ENCODE measurements around the gene SPSB1.

The SPSB1 gene

DNA sequence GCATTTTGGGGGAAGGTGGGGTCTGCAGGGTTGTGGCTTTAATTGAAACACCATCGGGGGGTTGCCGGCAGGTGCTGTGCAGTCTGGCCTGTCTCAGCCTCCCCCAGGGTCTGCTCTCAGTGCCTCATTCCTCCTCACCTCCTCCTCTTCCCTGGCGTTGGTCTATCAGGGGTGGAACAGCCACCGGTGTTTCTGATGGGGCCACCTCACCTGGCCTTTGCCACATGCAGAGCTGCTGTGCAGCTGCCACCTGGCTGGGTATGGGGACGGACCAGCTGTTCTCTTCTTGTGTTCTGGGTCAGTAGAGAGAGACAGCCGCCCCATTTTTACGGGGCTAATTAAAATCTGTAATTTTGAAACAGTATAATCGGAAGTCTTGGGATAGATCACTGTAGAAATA, 53.9 kb downstream of the SPSB1 start:
- DNase-seq: no peak

DNA sequence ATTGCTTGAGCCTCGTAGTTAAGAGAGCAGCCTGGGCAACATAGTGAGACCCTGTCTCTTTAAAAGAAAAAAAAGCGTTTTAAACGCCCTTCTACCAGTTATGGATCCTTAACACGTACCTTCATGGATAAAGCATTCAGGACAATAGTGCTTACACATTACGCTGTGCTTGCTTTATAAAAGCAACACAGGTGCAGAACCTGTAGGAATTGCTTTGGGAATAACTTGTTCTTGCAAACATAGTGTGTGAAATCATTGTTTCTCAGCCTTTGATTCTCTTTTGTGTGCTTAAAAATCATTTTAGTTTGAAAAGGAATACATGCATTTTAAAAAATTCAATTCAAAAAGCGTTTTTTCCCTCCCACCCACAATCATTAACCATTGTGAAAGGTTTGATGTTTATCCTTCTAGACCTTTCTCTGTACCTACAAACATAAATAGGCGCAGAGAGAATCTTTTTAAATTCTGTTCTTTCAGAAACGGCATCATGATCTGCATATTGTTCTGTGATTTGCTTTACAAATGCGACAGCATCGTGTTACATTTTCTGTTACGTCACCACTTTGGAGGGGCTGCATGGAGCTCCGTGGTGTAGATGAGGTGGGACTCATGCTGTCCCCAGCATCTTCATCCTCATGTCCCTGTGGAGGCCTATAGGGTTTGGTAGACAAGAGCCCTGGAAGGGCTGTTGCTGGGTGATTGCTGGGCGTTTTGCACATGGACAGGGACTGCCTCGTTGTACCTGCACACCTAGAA, 54.6 kb downstream of the SPSB1 start:
- DNase-seq: no peak

DNA sequence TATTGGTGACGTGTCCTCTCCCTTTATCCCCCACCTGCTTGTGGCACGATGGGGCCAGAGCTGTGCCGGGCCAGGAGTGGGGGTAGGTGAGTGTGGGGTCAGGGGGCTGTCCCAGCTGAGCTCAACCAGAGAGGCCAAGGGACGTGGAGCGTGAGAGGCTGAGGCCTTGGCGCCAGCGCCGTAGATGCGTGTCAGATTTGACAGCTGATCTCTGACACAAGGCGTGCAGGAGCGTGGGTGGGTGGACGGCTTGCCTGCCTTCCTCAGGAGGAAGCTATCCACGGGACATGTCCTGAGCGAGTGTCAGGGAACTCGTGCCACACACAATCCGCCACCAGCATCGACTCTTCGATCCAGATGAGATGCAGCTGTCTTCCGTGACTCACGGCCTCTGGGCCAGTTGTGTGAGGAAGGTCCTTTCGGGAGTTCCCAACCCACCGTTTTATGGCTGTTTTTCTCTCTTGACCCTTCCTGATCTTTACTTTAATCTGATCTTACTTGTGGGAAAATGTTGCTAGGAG, 56.7 kb downstream of the SPSB1 start:
- DNase-seq: no peak

DNA sequence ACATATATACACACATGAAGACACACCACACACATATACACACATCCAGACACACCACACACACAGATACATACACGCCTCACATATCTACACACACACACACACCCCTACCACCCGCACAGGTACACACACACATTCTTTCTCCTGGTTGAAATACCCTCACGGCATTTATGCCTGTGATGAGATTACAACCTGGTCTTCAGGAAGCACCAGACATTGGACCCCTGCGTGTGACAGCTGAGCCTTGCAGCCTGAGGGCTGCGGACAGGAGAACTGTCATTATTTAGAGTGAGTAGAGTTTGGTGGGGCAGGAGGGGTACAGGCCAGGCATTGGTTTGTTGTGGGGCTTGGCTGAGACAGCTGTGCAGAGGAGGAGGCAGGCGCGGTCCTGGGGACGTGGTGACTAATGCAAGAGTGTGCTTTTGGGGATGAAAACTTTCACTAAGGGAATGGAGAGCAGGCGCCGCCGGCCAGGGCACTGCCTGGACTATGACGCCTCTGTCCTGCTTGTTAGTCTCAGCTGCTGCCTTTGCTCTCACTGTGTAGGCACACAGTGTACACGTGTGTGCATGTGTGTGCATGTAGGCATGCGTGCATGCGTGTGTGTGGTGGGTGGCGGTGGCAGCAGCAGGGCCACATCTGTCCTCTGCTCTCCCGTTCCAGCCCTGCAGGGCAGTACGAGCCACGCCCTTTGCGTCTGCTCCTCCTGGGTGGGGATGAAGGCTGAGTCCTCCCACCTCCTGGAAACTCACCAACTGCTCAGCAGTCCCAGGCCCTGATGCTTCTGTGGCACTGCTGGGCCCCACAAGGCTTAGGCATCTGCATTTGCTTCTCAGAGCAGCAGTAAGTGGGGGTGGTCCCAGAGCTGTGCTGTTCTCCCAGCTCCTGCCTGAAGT, 57.6 kb downstream of the SPSB1 start:
- DNase-seq: no peak

- no peak for DNase-seq
Measured at GRCh38 chr1:9350960-9351359, 58.3 kb downstream of the SPSB1 start.

GRCh38 chr1:9351654-9352271, 59.1 kb downstream of the SPSB1 start:
- DNase-seq: no peak

DNA sequence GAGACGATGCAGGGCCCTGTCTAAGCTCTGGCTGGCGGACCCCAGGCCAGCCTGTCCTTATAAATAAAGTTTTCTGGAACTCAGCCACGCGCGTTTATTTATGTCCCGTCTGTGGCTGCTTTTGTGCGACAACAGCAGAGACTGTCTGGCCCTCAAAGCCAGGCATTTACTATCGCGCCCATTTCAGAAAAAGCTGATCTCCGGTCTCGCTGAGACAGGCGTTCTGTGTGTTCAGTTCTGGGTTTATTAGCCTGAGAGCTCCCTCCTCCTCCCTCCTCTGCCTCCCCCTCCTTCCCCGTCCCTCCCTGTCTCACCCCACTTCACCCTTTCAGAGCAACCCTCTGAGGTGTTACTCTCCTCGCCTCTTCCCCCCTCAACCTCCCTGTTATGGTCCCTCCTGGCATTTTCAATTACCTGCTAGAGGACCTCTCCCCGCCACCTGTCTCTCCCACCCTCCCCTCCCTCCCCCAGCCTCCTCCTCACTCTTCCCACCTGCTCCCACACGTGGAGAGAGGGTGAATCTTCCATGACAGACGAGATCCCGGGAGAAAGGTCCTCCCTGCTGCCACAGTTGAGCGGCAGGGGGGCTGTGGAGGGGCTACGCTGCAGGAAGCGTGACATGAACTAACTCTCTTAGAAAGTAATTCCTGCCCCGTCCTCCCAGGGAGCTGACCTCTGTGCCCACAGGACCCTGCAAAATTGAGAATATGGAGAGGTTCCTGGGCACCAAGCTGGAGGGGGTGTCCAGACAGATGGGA, 59.9 kb downstream of the SPSB1 start:
- DNase-seq: no peak

DNA sequence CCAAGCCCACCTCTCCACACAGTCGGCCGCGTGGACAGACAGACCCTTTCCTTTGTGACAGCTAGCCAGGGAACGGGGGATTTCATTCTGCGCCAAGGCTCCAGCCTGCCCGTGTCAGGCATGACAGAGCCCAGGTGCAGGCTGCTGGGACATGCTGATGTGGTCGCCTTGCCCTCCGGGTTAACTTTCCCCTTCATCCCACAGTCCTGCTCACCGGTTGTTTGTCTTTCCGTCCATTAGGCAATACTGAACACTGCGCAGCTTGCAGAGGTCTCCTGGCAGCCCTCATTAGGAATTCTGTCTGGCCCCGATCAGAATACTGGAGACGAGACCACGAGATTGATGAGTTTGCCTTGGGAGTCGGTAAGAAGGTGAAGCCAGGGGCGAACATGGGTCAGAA, 62.8 kb downstream of the SPSB1 start:
- no peak for DNase-seq

DNA sequence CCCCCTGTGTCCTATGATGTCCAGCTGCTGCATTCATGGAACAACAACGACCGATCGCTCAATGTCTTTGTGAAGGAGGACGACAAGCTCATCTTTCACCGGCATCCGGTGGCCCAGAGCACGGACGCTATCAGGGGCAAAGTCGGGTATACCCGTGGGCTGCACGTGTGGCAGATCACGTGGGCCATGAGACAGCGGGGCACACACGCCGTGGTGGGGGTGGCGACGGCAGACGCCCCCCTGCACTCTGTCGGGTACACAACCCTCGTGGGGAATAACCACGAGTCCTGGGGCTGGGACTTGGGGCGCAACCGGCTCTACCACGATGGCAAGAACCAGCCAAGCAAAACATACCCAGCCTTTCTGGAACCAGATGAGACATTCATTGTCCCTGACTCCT, 63.3 kb downstream of the SPSB1 start:
- DNase-seq: no peak

GRCh38 chr1:9356829-9357466, 64.3 kb downstream of the SPSB1 start:
- DNase-seq: no peak

DNA sequence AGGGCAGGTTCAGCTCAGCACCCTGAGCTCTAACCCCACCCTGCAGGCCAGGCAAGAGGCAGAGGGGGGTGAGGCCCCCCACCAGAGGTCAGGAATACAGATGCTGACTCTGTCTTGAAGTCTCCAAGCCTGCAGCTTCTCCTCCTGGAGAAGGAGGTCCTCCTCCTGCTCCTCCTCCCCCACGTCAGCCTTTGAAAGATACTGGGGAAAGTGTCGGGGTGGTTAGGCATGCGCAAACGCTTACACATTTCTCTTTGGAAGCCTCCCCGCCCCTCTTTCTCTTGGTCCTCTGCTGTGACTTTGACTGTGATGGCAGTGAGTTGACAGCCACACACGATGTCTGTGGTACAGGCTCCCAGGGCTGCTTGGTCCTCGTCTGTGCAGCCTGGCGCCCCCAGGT, 65.3 kb downstream of the SPSB1 start:
- DNase-seq: no peak

GRCh38 chr1:9360371-9361064, 67.8 kb downstream of the SPSB1 start:
- no peak for DNase-seq

DNA sequence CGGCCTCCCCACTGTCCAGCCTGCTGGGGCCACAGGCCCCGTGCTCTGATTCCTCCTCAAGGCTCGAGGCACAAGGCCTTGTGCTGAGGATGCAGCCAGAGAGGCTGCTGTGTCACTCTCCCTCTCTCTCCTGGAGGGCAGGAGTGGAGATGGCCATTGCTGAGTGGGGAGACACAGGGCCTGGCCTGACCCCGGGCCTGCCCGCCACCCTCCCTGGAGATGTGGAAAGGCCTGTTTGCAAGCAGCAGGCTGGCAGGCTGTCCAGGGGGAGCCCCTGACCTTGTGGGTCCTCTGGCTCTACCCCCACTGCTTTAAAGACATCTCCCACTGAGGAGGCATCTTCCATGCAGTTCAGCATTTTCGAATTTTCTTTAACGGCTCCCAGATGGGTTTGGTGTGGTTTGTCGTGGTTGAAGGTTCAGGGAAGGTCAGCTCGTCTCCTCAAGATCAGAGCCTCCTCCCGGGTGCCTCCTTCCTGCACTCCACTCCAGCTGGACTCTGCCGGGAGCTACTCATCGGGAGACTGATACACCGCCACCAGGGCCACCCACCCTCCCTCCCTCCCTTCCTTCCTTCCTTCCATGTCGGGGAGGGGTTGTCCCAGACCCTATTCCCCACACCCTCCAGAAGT, 69.1 kb downstream of the SPSB1 start:
- DNase-seq: no peak

DNA sequence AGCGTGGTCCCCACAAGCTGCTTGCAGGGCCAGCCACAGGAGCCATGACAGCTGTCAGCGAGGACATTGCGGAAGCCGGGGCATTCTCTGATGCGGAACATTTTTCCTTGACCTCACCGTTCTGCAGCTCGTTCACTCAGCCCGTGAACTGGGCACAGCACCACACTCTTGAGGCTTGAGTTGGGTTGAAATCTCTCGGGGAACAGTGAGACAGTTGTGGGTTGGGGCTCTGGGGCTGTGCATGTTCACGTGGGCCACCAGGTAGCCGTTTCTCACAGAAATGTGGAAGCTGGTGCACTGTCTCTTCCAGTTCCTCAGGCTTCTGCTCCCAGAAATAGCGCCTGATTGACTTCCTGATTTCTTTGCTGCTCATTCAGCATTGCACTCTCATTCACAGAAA, 69.8 kb downstream of the SPSB1 start:
- DNase-seq: no peak

DNA sequence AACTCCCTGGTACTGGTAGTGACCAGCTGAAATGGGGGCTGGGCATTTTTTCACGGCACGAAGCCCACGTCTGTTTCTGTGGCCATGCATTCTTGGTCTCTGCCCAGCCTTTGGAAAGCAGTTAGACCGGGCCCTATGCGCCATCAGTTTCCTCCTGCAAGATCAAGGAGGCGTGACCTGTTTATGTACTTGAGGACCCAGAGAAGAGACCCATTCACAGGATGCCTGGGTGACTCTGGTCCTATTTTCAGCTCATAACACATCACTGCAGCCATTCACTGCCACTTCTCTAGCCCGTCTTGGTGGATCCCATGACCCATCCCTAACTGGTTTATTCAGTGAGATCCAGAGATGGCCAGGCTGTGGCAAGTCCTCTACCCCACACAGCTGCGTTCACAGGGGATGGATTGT, 70.4 kb downstream of the SPSB1 start:
- DNase-seq: no peak

DNA sequence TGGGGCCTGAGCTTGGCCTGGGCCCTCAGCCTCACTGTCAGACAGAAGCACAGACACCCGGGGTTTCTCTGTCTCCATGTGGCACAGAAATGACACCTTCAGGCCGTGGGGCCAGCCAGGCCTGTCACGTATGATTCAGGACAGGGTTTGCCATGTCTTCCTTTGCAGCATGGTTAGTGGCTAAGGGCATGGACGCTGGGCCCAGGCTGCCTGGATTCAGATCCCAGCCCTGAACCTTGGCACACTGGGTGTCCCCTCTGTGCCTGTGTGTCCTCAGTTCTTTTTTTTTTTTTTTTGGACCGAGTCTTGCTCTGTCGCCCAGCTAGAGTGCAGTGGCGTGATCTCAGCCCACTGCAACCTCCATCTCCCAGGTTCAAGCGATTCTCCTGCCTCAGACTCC, 73.6 kb downstream of the SPSB1 start:
- no peak for DNase-seq

- no peak for DNase-seq
Measured at GRCh38 chr1:9366943-9367780, 74.5 kb downstream of the SPSB1 start.

DNA sequence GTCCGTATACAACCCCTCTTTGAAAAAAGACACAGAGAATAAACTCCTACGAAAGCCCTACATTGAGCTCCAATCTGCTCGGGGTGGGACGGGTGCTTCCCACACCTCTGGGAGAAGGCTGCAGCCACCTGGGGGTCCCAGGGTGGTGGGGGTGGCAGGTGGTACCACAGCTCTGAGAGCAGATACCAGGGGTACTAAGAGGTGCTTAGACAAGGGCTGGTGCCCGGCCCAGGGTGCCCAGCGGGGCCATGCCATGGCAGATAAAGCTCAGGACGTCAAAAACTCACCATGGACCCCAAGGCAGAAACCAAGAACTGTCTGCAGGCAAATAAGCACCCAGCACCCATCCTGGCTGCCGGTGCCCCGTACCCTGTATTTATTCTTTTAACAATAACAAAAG, 75.1 kb downstream of the SPSB1 start:
- no peak for DNase-seq

- DNase-seq: no peak
Measured at GRCh38 chr1:9368356-9368755, 75.7 kb downstream of the SPSB1 start.
